K562 (cell line): ENCODE results near the gene NT5DC4. TPM values are rescaled to one million over a fixed set of nuclear protein-coding genes. Genes with fewer than 3 reads are reported as not detected.

ENCODE experiments used
- ARNT ChIP-seq, 2 experiments: fragments of 450-650 bp; IDR thresholded peaks; 2 replicates each; pipeline ENCODE4 v1.6.1; 2016; ENCODE audit warnings: mild to moderate bottlenecking in 1 of 2
- ATF1 ChIP-seq, 2 experiments: fragments of 450-650 bp in 1 of 2; IDR thresholded peaks; 2 replicates each; pipeline ENCODE4 v1.6.1; 2016; ENCODE audit warnings: missing compliant biosample characterization in 1 of 2, missing genetic modification characterization in 1 of 2
- CBX2 ChIP-seq: fragments of 200-600 bp; sonication (generic); IDR thresholded peaks from one replicate; pipeline ENCODE4 v1.6.1; 2012; ENCODE audit warnings: mild to moderate bottlenecking, low read length, inconsistent platforms; ENCODE audit not compliant: insufficient read depth, poor library complexity, severe bottlenecking
- CC2D1A ChIP-seq: fragments of 450-650 bp; IDR thresholded peaks from 2 replicates; pipeline ENCODE4 v1.6.1; 2017; ENCODE audit warnings: mild to moderate bottlenecking
- CHCHD3 ChIP-seq: fragments of 250-450 bp; sonication (Bioruptor Pico); IDR thresholded peaks from 2 replicates; pipeline ENCODE4 v2.1.2; 2022; ENCODE audit warnings: mild to moderate bottlenecking
- EZH2 ChIP-seq: IDR thresholded peaks from 2 replicates; pipeline ENCODE4 v1.6.1; 2012; ENCODE audit warnings: low read depth, mild to moderate bottlenecking, inconsistent platforms, low read length, borderline replicate concordance
- FOS ChIP-seq: IDR thresholded peaks from 3 replicates; pipeline ENCODE4 v1.6.1; 2011; ENCODE audit not compliant: insufficient read length; ENCODE audit errors: extremely low read depth
- ILF3 ChIP-seq: fragments of 450-650 bp; IDR thresholded peaks from 2 replicates; pipeline ENCODE4 v1.6.1; 2018; ENCODE audit warnings: antibody characterized with exemption, mild to moderate bottlenecking, moderate library complexity, borderline replicate concordance
- KLF16 ChIP-seq: IDR thresholded peaks from 2 replicates; pipeline ENCODE4 v1.6.1; 2016; ENCODE audit warnings: antibody characterized with exemption
- NFE2L1 ChIP-seq: fragments of 450-650 bp; IDR thresholded peaks from 2 replicates; pipeline ENCODE4 v1.6.1; 2016; ENCODE audit warnings: missing genetic modification characterization, low read depth, mild to moderate bottlenecking, missing compliant biosample characterization, moderate library complexity, borderline replicate concordance
- NR1H2 ChIP-seq: sonication (generic); formaldehyde crosslinking; IDR thresholded peaks from 2 replicates; pipeline ENCODE4 v1.4.0; 2020; ENCODE audit warnings: mild to moderate bottlenecking, missing genetic modification reagents
- NR2C2 ChIP-seq, 2 experiments: fragments of 200-800 bp in 1 of 2; sonication (Bioruptor generic) in 1 of 2; sonication (generic) in 1 of 2; formaldehyde crosslinking in 1 of 2; IDR thresholded peaks; 2 replicates each; pipeline versions ENCODE4 v1.6.1 to v1.8.0; 2016 to 2022; ENCODE audit warnings: mild to moderate bottlenecking in 1 of 2, missing compliant biosample characterization in 1 of 2, missing genetic modification characterization in 1 of 2, missing genetic modification reagents in 1 of 2
- OTX1 ChIP-seq: fragments of 450-650 bp; formaldehyde crosslinking; IDR thresholded peaks from 2 replicates; pipeline ENCODE4 v1.4.0; 2022; ENCODE audit warnings: mild to moderate bottlenecking
- PHTF2 ChIP-seq: fragments of 250-450 bp; sonication (Bioruptor Pico); IDR thresholded peaks from 2 replicates; pipeline ENCODE4 v1.5.0; 2021; ENCODE audit warnings: mild to moderate bottlenecking
- SNRNP70 ChIP-seq: fragments of 200-400 bp; formaldehyde crosslinking; optimal IDR thresholded peaks from 2 replicates; pipeline ENCODE3; 2017; ENCODE audit warnings: low read depth, low read length
- SRSF1 ChIP-seq: fragments of 200-400 bp; formaldehyde crosslinking; IDR thresholded peaks from 2 replicates; pipeline ENCODE4 v1.6.1; 2017; ENCODE audit warnings: mild to moderate bottlenecking, low read depth, low read length, moderate library complexity
- TRIM24 ChIP-seq, 2 experiments: fragments of 450-650 bp; IDR thresholded peaks; 2 replicates each; pipeline ENCODE4 v1.6.1; 2016
- WHSC1 ChIP-seq: IDR thresholded peaks from one replicate; pipeline ENCODE4 v1.6.1; 2012; ENCODE audit warnings: low read length, control low read depth, inconsistent platforms
- ZKSCAN8 ChIP-seq: fragments of 200-800 bp; sonication (Bioruptor generic); IDR thresholded peaks from 2 replicates; pipeline ENCODE4 v1.6.1; 2016; ENCODE audit warnings: missing genetic modification characterization, missing compliant biosample characterization
- ZNF134 ChIP-seq: fragments of 250-450 bp; sonication (Bioruptor Pico); conservative IDR thresholded peaks from 2 replicates; pipeline ENCODE4 v1.4.0; 2020
- ZNF507 ChIP-seq: conservative IDR thresholded peaks from 2 replicates; pipeline ENCODE4 v1.6.1; 2017; ENCODE audit warnings: missing genetic modification characterization, missing compliant biosample characterization
- ZSCAN29 ChIP-seq: fragments of 450-650 bp; IDR thresholded peaks from 2 replicates; pipeline ENCODE4 v1.6.1; 2017
- polyA plus RNA-seq, 8 experiments: library from polyadenylated mRNA; depleted of rRNA in 4 of 8; stranded (reverse) in 5 of 8; unstranded in 3 of 8; fragments of >200 nt; fragmentation: Nextera tagmentation in 2 of 8; fragmentation: Illumina TruSeq in 1 of 8; extraction: Ambion mirVana in 2 of 8; extraction: Trizol in 1 of 8; gene quantifications; 2 replicates each; pipeline versions ENCODE4 v1.2.1 to v1.2.3, GENCODE V29; 2011 to 2014; ENCODE audit warnings: inconsistent platforms in 1 of 8, missing spikeins in 1 of 8
- total RNA-seq, 7 experiments: library from RNA; depleted of rRNA in 6 of 7; stranded (reverse); fragments of >200 nt in 6 of 7; fragmentation: Illumina TruSeq in 2 of 7; extraction: Trizol in 2 of 7; gene quantifications; 2 replicates each; pipeline versions ENCODE4 v1.2.1 to v1.2.3, GENCODE V29; 2011 to 2021; ENCODE audit warnings: low replicate concordance in 1 of 7
- TF ChIP-seq, protein P1 (sequence below), 2 experiments: IDR thresholded peaks; 2 replicates each; pipeline ENCODE4 v1.6.1; 2012; ENCODE audit warnings: improper control_type of control experiment in 2 of 2, low read depth in 2 of 2, low read length in 2 of 2, borderline replicate concordance in 1 of 2
- TF ChIP-seq, protein P2 (sequence below), 3 experiments: fragments of 200-800 bp in 1 of 3; sonication (Bioruptor generic) in 1 of 3; sonication (generic) in 1 of 3; formaldehyde crosslinking in 1 of 3; IDR thresholded peaks; 2 replicates each; pipeline versions ENCODE4 v1.6.1 to v1.8.0; 2016 to 2022; ENCODE audit warnings: mild to moderate bottlenecking in 2 of 3, missing compliant biosample characterization in 2 of 3, missing genetic modification characterization in 2 of 3, missing genetic modification reagents in 1 of 3
- TF ChIP-seq, protein P3 (sequence below): sonication (generic); IDR thresholded peaks from 2 replicates; pipeline ENCODE4 v1.6.1; 2016

Gene NT5DC4
- total and polyA plus RNA-seq, 9 of the 15 experiments (the other 6 are each of a cell fraction or from before 2014, with no cell fraction given): 0.44 to 6.9 (median 2.5) TPM

DNA sequence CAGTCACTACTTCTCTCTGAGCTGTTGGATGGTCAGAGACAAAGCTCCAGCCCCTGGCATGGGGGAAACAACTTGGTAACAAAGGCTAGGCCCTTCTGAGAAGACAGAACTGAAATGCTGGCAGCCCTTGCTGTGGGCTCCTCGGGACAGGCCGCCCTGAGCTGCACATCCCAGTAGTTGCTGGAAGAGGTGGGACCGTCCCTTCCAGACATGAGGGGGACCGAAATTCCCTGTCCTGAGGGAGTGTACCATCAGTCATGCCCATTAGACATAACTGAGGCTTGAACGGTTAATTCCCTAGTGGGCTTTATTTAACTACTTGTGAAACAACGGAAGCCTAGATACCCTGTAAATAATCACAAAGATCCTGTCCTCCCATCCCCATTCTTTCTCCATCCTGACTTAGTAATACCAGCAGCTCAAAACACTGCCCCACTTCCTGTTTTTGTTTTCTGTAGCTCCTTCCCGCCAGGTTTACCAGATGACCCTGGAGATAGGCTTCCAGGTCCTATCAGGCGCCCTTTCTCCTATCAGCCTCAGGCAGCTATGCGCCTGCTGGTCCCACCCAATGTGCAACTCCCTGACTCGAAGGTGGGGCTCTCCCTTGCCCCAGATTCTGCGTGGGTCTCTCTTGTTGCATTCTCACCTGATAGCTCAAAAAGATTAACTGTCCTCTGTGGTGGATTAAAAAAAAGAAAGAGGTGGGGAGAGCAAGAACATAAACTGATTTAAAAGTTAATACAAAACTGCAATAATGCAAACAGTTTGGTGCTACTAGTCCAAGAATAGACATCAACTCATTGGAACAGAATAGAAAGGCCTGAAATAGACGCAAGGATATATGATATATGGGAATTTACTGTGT, 37.0 kb upstream of the NT5DC4 start (continued):
- TF ChIP-seq NR2C2 (CRISPR knock-in tag; IDR thresholded peaks at IDR 0.05) (no peak), NR2C2 (tag; IDR thresholded peaks at IDR 0.05) (peak; percentile 93), ATF1 (CRISPR knock-in tag; IDR thresholded peaks at IDR 0.05) (no peak), ATF1 (tag; IDR thresholded peaks at IDR 0.05) (peak; percentile 28; the same call in 1 of the 2 replicates), OTX1 (no peak), ZSCAN29 (no peak), WHSC1 (no peak), ARNT (IDR thresholded peaks at IDR 0.05) (peak; percentile 58 to 65; a peak in 2 of 4 replicates), ZNF134 (CRISPR knock-in tag) (no peak), EZH2 (no peak), NFE2L1 (tag) (no peak), ZKSCAN8 (no peak), PHTF2 (CRISPR knock-in tag) (no peak), CC2D1A (peak; percentile 87; the same call in 1 of the 2 replicates), FOS (no peak), ILF3 (no peak), TRIM24 (IDR thresholded peaks at IDR 0.05) (peak; percentile 91 to 92), CBX2 (no peak), KLF16 (peak; percentile 90), NR1H2 (CRISPR knock-in tag) (no peak), SNRNP70 (no peak), ZNF507 (tag) (no peak), CHCHD3 (no peak), SRSF1 (no peak)
- TF ChIP-seq, protein P1, sequence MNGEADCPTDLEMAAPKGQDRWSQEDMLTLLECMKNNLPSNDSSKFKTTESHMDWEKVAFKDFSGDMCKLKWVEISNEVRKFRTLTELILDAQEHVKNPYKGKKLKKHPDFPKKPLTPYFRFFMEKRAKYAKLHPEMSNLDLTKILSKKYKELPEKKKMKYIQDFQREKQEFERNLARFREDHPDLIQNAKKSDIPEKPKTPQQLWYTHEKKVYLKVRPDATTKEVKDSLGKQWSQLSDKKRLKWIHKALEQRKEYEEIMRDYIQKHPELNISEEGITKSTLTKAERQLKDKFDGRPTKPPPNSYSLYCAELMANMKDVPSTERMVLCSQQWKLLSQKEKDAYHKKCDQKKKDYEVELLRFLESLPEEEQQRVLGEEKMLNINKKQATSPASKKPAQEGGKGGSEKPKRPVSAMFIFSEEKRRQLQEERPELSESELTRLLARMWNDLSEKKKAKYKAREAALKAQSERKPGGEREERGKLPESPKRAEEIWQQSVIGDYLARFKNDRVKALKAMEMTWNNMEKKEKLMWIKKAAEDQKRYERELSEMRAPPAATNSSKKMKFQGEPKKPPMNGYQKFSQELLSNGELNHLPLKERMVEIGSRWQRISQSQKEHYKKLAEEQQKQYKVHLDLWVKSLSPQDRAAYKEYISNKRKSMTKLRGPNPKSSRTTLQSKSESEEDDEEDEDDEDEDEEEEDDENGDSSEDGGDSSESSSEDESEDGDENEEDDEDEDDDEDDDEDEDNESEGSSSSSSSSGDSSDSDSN (IDR thresholded peaks at IDR 0.05; ENCODE audit: borderline replicate concordance in 1 of 2, low read depth in 2 of 2, low read length in 2 of 2): peak; percentile 33 to 46; a peak in 1 of 4 replicates
- TF ChIP-seq, protein P2, sequence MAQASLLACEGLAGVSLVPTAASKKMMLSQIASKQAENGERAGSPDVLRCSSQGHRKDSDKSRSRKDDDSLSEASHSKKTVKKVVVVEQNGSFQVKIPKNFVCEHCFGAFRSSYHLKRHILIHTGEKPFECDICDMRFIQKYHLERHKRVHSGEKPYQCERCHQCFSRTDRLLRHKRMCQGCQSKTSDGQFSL (CRISPR knock-in tag; IDR thresholded peaks at IDR 0.05): no peak
- TF ChIP-seq, protein P2 (tag; IDR thresholded peaks at IDR 0.05): no peak
- TF ChIP-seq, protein P3, sequence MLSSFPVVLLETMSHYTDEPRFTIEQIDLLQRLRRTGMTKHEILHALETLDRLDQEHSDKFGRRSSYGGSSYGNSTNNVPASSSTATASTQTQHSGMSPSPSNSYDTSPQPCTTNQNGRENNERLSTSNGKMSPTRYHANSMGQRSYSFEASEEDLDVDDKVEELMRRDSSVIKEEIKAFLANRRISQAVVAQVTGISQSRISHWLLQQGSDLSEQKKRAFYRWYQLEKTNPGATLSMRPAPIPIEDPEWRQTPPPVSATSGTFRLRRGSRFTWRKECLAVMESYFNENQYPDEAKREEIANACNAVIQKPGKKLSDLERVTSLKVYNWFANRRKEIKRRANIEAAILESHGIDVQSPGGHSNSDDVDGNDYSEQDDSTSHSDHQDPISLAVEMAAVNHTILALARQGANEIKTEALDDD: peak; percentile 89
